NT2/D1 (cell line): ENCODE measurements around the gene EZH2.

Experiments used
- SUZ12 ChIP-seq: IDR thresholded peaks from 2 replicates; pipeline ENCODE4 v1.6.1; 2011; ENCODE audit not compliant: insufficient read length, insufficient read depth; ENCODE audit errors: extremely low read depth
- YY1 ChIP-seq: IDR thresholded peaks from 2 replicates; pipeline ENCODE4 v1.6.1; 2011; ENCODE audit not compliant: insufficient read length, insufficient read depth
- ZNF274 ChIP-seq: IDR thresholded peaks from 2 replicates; pipeline ENCODE4 v1.6.1; 2011; ENCODE audit warnings: mild to moderate bottlenecking, low read depth, low read length

- no peak for TF ChIP-seq ZNF274
- TF ChIP-seq SUZ12, result no peak
- no peak for TF ChIP-seq YY1
These were observed 21.6 kb downstream of the EZH2 start for GRCh38 chr7:148862481-148862880.
